ENCODE measurements around the gene ATRIP.
A peak's percentile ranks its signal among the peaks of the same experiment; 100 is the strongest.

The ATRIP gene

GRCh38 chr3:48502728-48503168, 56.2 kb downstream of the ATRIP start:
- Histone ChIP-seq H3K27ac (ENCODE audit: low read length) (no peak overlapping the region), H3K27me3 (replicated peaks; ENCODE audit: insufficient read depth, low read length) (peaks cover 23% of the 10 kb centered on the region), H3K4me1 (ENCODE audit: low read length) (no peaks in the 10 kb centered on the region), H3K4me2 (ENCODE audit: low read depth, low read length) (no peak overlapping the region), H3K36me3 (replicated peaks; ENCODE audit: insufficient read depth, low read length) (no peaks in the 10 kb centered on the region), H3K9me2 (replicated peaks; ENCODE audit: insufficient read depth, low read length) (no peaks in the 10 kb centered on the region), H3K9me3 (replicated peaks; ENCODE audit: insufficient read depth, low read length) (no peaks in the 10 kb centered on the region), H2AFZ (ENCODE audit: low read length) (no peak overlapping the region), H3F3A (ENCODE audit: insufficient read depth, low read length) (no peaks in the 10 kb centered on the region), H4K20me1 (ENCODE audit: insufficient read depth, low read length) (no peaks in the 10 kb centered on the region), H3K9ac (ENCODE audit: low read length) (no peak overlapping the region), H3K79me2 (ENCODE audit: low read length) (no peaks in the 10 kb centered on the region), H3K4me3 (ENCODE audit: low read length) (no peak overlapping the region)
- TF ChIP-seq, protein P1, sequence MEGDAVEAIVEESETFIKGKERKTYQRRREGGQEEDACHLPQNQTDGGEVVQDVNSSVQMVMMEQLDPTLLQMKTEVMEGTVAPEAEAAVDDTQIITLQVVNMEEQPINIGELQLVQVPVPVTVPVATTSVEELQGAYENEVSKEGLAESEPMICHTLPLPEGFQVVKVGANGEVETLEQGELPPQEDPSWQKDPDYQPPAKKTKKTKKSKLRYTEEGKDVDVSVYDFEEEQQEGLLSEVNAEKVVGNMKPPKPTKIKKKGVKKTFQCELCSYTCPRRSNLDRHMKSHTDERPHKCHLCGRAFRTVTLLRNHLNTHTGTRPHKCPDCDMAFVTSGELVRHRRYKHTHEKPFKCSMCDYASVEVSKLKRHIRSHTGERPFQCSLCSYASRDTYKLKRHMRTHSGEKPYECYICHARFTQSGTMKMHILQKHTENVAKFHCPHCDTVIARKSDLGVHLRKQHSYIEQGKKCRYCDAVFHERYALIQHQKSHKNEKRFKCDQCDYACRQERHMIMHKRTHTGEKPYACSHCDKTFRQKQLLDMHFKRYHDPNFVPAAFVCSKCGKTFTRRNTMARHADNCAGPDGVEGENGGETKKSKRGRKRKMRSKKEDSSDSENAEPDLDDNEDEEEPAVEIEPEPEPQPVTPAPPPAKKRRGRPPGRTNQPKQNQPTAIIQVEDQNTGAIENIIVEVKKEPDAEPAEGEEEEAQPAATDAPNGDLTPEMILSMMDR (IDR thresholded peaks at IDR 0.05; ENCODE audit: low read length) = no peak
- no peak for TF ChIP-seq EZH2phosphoT487 (IDR thresholded peaks at IDR 0.05; ENCODE audit: low read length)
- no peak for TF ChIP-seq EZH2 (optimal IDR thresholded peaks at IDR 0.05; ENCODE audit: low read depth, low read length)
- DNase-seq = no peak

GRCh38 chr3:48503401-48504050, 57.0 kb downstream of the ATRIP start:
- peak overlapping the region; percentile 63 for H3K4me3 ChIP-seq (ENCODE audit: low read length)

GRCh38 chr3:48504051-48504946, 57.8 kb downstream of the ATRIP start, which contains the start of gene SHISA5:
Gene SHISA5, minus strand, starts transcription at chr3:48504174. Its CDS starts 80 bp downstream, at chr3:48504094.
- Histone ChIP-seq H3K79me2 (ENCODE audit: low read length) (no peaks in the 10 kb centered on the region), H3K9ac (ENCODE audit: low read length) (peak within 1 kb of the TSS; percentile 28; the same call in 1 of the 2 replicates), H3K4me3 (ENCODE audit: low read length) (peak within 1 kb of the TSS; percentile 63), H3K27ac (ENCODE audit: low read length) (no peak within 1 kb of the TSS), H3K4me1 (ENCODE audit: low read length) (no peaks in the 10 kb centered on the region), H3F3A (ENCODE audit: insufficient read depth, low read length) (no peaks in the 10 kb centered on the region), H4K20me1 (ENCODE audit: insufficient read depth, low read length) (no peaks in the 10 kb centered on the region), H3K9me2 (replicated peaks; ENCODE audit: insufficient read depth, low read length) (no peaks in the 10 kb centered on the region), H2AFZ (ENCODE audit: low read length) (peak within 1 kb of the TSS; percentile 70), H3K27me3 (replicated peaks; ENCODE audit: insufficient read depth, low read length) (peaks cover 27% of the 10 kb centered on the region), H3K9me3 (replicated peaks; ENCODE audit: insufficient read depth, low read length) (no peaks in the 10 kb centered on the region), H3K36me3 (replicated peaks; ENCODE audit: insufficient read depth, low read length) (no peaks in the 10 kb centered on the region), H3K4me2 (ENCODE audit: low read depth, low read length) (peak within 1 kb of the TSS; percentile 84)
- no peak for DNase-seq
- TF ChIP-seq EZH2phosphoT487 (IDR thresholded peaks at IDR 0.05; ENCODE audit: low read length) (no peak), EZH2 (optimal IDR thresholded peaks at IDR 0.05; ENCODE audit: low read depth, low read length) (no peak)
- TF ChIP-seq, protein P1 (IDR thresholded peaks at IDR 0.05; ENCODE audit: low read length) = no peak

More at GRCh38 chr3:48503401-48504050, 57.0 kb downstream of the ATRIP start:
- peak overlapping the region; percentile 28; the same call in 1 of the 2 replicates for H3K9ac ChIP-seq (ENCODE audit: low read length)
- peak overlapping the region; percentile 84 for H3K4me2 ChIP-seq (ENCODE audit: low read depth, low read length)
- no peaks in the 10 kb centered on the region for H3K9me2 ChIP-seq (replicated peaks; ENCODE audit: insufficient read depth, low read length)
- no peaks in the 10 kb centered on the region for H3K36me3 ChIP-seq (replicated peaks; ENCODE audit: insufficient read depth, low read length)
- H3K4me1 ChIP-seq (ENCODE audit: low read length) = no peaks in the 10 kb centered on the region
- H3K79me2 ChIP-seq (ENCODE audit: low read length) = no peaks in the 10 kb centered on the region
- no peaks in the 10 kb centered on the region for H3K9me3 ChIP-seq (replicated peaks; ENCODE audit: insufficient read depth, low read length)
- H3F3A ChIP-seq (ENCODE audit: insufficient read depth, low read length) = no peaks in the 10 kb centered on the region
- peaks cover 23% of the 10 kb centered on the region for H3K27me3 ChIP-seq (replicated peaks; ENCODE audit: insufficient read depth, low read length)
- TF ChIP-seq EZH2 (optimal IDR thresholded peaks at IDR 0.05; ENCODE audit: low read depth, low read length) (no peak), EZH2phosphoT487 (IDR thresholded peaks at IDR 0.05; ENCODE audit: low read length) (no peak)
- TF ChIP-seq, protein P1 (IDR thresholded peaks at IDR 0.05; ENCODE audit: low read length) = no peak
- H3K27ac ChIP-seq (ENCODE audit: low read length) = no peak overlapping the region
- DNase-seq = no peak
- peak overlapping the region; percentile 70; the same call in 1 of the 2 replicates for H2AFZ ChIP-seq (ENCODE audit: low read length)
- H4K20me1 ChIP-seq (ENCODE audit: insufficient read depth, low read length) = no peaks in the 10 kb centered on the region

All from MM.1S (cell line).